Measurements from ENCODE around the gene TNIP2. TPM values are rescaled to one million over a fixed set of nuclear protein-coding genes. Genes with fewer than 3 reads are reported as not detected.

Gene TNIP2
- polyA plus RNA-seq, 2 donors, result 29.3 to 29.7 TPM

DNA sequence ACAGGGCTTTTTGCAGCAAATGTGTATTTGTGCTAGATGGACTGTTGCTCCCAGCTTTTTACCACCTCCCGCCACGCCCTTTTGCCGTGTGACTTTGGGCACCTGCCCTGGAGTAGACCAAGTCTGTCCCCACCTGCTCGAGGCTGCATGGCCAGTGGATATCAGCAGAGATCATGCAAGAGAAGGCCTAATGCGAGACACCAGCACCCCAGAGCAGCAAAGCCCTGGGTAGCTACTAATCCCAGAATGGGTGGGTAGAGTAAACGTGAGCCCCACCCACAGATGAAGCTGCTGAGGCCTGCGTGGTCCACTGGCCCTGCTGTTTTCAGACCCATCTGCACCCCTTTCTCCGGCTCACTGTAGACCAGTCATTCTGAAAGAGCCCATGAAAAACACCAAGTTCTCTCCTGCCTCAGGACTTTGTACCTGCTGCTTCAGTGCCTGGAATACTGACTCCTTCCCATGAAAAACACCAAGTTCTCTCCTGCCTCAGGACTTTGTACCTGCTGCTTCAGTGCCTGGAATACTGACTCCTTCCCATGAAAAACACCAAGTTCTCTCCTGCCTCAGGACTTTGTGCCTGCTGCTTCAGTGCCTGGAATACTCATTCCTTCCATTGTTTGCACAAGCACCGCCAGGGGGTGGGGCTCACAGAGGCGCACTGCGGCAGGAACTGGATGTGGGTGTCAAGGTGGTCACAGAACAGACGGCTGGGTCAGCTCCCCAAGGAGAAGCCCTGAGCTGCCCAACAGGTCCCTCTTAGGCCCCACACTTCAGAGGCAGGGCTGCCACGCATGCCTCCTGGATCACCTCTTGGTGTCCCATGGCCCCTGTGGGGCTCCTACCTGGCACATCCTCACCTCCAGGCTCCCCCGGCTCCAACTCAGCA is 5.1 kb upstream of the TNIP2 start:
- WGBS, 2 donors, result 49 to 60% methylated on average over 14 of the region's 14 CpGs
- Histone ChIP-seq H3K27ac (ENCODE audit: low read depth in 2 of 2, low read length in 1 of 2) (no peak overlapping the region), H3K4me1 (ENCODE audit: control insufficient read depth in 2 of 2, insufficient read depth in 2 of 2, low read length in 1 of 2) (peaks cover 3 to 6% of the 10 kb centered on the region in 2 donors)

DNA sequence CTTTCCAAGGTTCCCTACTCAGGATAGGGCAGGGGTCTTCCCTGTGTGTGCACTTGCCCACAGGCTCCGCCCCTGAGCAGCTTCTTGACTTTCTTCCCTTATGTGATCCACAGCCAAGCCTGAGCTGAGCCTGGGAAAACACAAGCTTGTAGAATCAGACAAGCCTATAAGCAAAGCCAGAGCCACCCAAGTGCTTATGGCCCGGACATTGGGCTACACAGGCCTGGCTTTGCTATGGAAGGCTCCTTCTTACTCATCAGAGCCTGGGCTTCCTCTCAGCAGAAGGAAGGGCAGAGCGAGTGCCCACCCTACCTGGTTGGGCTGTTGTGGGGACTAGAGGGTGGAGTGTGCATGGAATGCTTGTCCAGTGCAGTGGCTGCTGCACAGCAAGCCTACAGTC is 1.3 kb upstream of the TNIP2 start:
- peaks cover 3 to 16% of the 10 kb centered on the region in 2 donors for H3K4me1 ChIP-seq (ENCODE audit: control insufficient read depth in 2 of 2, insufficient read depth in 2 of 2, low read length in 1 of 2)
- no peaks in the 10 kb centered on the region for H3K9me3 ChIP-seq (ENCODE audit: control insufficient read depth in 2 of 2, insufficient read depth in 1 of 2, low read depth in 1 of 2, low read length in 1 of 2)
- no peak overlapping the region for H3K27ac ChIP-seq (ENCODE audit: low read depth in 2 of 2, low read length in 1 of 2)
- 92 to 93% methylated on average over 3 of the region's 3 CpGs for WGBS, 2 donors
- H3K4me3 ChIP-seq (ENCODE audit: low read depth in 1 of 2, low read length in 2 of 2), result no peak overlapping the region
- no peaks in the 10 kb centered on the region for H3K36me3 ChIP-seq (ENCODE audit: control insufficient read depth in 2 of 2, insufficient read depth in 2 of 2, low read length in 1 of 2)
- no peaks in the 10 kb centered on the region for H3K27me3 ChIP-seq (ENCODE audit: control insufficient read depth in 1 of 2, insufficient read depth in 2 of 2, low read length in 2 of 2)

More for the DNA sequence above, 5.1 kb upstream of the TNIP2 start:
- H3K4me3 ChIP-seq (ENCODE audit: low read depth in 1 of 2, low read length in 2 of 2), result no peak overlapping the region
- no peaks in the 10 kb centered on the region for H3K9me3 ChIP-seq (ENCODE audit: control insufficient read depth in 2 of 2, insufficient read depth in 1 of 2, low read depth in 1 of 2, low read length in 1 of 2)
- H3K36me3 ChIP-seq (ENCODE audit: control insufficient read depth in 2 of 2, insufficient read depth in 2 of 2, low read length in 1 of 2), result no peaks in the 10 kb centered on the region
- H3K27me3 ChIP-seq (ENCODE audit: control insufficient read depth in 1 of 2, insufficient read depth in 2 of 2, low read length in 2 of 2), result no peaks in the 10 kb centered on the region

DNA sequence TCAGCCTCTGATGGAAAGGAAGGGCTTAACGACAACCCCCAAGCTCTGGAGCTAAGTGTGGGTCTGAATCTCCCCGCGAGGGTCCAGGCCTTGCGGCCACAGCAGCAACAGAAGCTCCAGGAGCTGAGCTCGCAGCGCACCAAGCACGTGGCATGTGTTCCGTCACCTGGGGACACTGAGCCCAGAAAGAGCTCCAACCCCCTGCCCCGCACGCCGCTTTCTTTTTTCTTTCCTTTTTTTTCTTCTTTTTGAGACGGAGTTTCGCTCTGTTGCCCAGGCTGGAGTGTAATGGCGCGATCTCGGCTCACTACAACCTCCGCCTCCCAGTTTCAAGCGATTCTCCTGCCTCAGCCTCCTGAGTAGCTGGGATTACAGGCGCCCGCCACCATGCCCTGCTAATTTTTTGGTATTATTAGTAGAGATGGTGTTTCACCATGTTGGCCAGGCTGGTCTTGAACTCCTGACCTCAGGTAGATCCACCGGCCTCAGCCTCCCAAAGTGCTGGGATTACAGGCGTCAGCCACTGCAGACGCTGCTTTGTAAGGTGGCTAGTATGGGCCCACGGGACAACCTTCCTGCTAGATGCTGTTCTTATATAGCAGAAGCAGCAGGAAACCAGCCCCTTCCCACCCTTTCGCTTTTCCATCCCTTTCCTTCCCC is 685 bp upstream of the TNIP2 start:
- Histone ChIP-seq H3K36me3 (ENCODE audit: control insufficient read depth in 2 of 2, insufficient read depth in 2 of 2, low read length in 1 of 2) (peaks cover 0 to 2% of the 10 kb centered on the region in 2 donors), H3K4me1 (ENCODE audit: control insufficient read depth in 2 of 2, insufficient read depth in 2 of 2, low read length in 1 of 2) (peaks cover 3 to 16% of the 10 kb centered on the region in 2 donors), H3K27me3 (ENCODE audit: control insufficient read depth in 1 of 2, insufficient read depth in 2 of 2, low read length in 2 of 2) (no peaks in the 10 kb centered on the region), H3K9me3 (ENCODE audit: control insufficient read depth in 2 of 2, insufficient read depth in 1 of 2, low read depth in 1 of 2, low read length in 1 of 2) (no peaks in the 10 kb centered on the region), H3K4me3 (ENCODE audit: low read depth in 1 of 2, low read length in 2 of 2) (no peak overlapping the region), H3K27ac (ENCODE audit: low read depth in 2 of 2, low read length in 1 of 2) (peak overlapping the region; percentile 44 to 57)
- 65 to 70% methylated on average over 25 of the region's 25 CpGs for WGBS, 2 donors

DNA sequence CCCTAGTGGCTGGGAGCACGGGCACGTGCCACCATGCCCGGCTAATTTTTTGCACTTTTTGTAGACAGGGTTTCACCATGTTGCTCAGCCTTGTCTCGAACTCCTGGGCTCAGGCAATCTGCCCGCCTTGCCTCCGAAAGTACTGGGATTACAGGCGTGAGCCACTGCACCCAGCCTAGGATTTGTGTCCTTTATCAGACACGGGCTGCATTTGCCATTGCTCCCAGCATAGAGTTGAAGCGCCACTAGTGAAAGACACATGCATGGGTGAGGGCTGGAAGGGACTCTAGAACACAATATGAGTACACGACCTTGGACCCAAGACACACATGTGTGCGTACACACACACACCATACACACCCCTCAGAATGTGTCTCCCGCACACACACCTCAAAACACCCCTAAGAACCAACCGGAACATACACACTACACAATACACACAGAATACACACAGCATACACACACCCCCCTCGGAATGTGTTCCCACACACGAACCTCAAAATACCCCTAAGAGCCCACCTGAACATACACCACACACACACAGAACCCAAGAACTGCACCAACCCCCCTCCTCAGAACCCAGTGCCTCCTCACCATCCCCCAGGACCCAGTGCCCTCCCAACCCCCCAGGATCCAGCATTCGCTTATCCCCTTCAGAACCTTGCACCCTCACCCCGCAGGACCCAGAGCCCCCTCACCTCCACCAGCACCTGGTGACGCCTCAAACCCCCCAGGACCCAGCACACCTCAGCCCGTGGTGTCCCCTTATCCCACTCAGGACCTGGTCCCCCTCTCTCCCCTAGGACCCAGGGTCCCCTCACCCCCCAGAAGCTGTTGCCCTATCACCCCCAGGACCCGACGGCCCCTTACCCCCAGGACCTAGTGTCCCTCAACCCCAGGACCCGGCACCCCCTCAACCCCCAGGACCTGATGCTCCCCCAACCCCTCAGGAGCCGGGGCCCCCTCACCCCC is 1.0 kb downstream of the TNIP2 start:
- Histone ChIP-seq H3K9me3 (ENCODE audit: control insufficient read depth in 2 of 2, insufficient read depth in 1 of 2, low read depth in 1 of 2, low read length in 1 of 2) (no peaks in the 10 kb centered on the region), H3K27ac (ENCODE audit: low read depth in 2 of 2, low read length in 1 of 2) (peak overlapping the region; percentile 92 to 93), H3K36me3 (ENCODE audit: control insufficient read depth in 2 of 2, insufficient read depth in 2 of 2, low read length in 1 of 2) (peaks cover 0 to 6% of the 10 kb centered on the region in 2 donors), H3K4me3 (ENCODE audit: low read depth in 1 of 2, low read length in 2 of 2) (peak overlapping the region; percentile 61 to 86), H3K4me1 (ENCODE audit: control insufficient read depth in 2 of 2, insufficient read depth in 2 of 2, low read length in 1 of 2) (peaks cover 0 to 14% of the 10 kb centered on the region in 2 donors), H3K27me3 (ENCODE audit: control insufficient read depth in 1 of 2, insufficient read depth in 2 of 2, low read length in 2 of 2) (no peaks in the 10 kb centered on the region)
- 40 to 44% methylated on average over 23 of the region's 23 CpGs for WGBS, 2 donors

DNA sequence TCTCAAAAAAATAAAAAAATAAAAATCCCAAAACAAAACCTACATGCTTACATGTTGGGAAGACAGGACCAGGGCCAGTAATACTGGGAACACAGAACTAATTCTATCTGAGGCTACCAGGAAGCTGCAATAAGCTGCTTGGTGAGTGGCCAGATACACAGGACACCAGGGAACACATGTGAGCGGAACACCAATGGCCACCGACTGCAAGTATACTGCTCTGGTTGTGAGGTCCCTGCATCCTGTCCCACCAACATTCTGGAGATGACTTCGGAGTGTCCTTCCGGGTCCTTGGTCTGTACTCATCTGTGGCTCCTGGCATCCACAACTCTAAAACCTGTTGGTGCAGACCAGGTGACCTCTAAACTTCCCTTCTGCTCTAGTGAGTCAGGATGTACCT is 2.7 kb downstream of the TNIP2 start:
- peak overlapping the region in 1 of 2 donors; percentile 59 for H3K27ac ChIP-seq (ENCODE audit: low read depth in 2 of 2, low read length in 1 of 2)
- peaks cover 0 to 14% of the 10 kb centered on the region in 2 donors for H3K4me1 ChIP-seq (ENCODE audit: control insufficient read depth in 2 of 2, insufficient read depth in 2 of 2, low read length in 1 of 2)
- no peak overlapping the region for H3K4me3 ChIP-seq (ENCODE audit: low read depth in 1 of 2, low read length in 2 of 2)
- H3K36me3 ChIP-seq (ENCODE audit: control insufficient read depth in 2 of 2, insufficient read depth in 2 of 2, low read length in 1 of 2), result peaks cover 0 to 6% of the 10 kb centered on the region in 2 donors
- no peaks in the 10 kb centered on the region for H3K27me3 ChIP-seq (ENCODE audit: control insufficient read depth in 1 of 2, insufficient read depth in 2 of 2, low read length in 2 of 2)
- WGBS, 2 donors, result 83 to 89% methylated on average over 4 of the region's 4 CpGs
- no peaks in the 10 kb centered on the region for H3K9me3 ChIP-seq (ENCODE audit: control insufficient read depth in 2 of 2, insufficient read depth in 1 of 2, low read depth in 1 of 2, low read length in 1 of 2)

DNA sequence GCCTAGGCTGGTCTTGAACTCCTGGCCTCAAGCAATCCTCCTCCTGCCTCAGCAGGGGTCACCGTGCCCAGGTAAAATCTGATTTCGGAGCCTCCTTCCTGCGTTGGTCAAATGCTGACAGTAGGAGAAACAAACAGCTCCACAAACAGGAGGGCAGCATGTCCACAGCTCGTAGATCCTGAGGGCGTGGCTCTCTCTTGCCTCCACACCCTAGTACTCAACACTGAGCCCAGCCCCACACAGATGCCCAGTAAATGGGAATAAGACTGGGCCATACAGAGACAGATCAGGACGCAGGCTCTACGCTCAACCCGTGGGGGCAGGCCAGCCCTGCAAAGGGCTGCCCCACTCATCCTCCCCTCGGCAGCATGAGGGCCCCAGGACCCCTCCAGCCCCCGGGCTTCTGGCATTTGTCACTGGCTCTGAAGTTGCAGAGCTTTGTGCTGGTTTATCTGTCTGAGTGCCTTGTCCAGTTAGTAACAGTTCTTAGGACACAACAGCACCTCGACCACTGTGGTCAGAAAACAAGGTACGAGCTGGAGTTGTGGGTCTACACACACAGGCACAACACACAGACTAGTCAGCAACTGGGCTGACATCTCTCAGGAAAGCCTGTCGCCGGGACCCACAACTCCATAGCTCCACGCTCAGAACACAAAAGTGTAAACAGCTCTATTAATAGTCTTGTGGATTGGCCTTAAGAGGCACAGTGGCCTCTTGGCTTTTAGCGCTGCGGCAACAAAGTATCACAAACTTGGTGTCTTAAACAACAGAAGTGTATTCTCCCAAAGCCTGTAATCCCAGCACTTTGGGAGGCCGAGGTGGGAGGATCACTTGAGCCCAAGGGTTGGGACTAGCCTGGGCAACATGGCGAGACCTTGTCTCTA is 5.2 kb downstream of the TNIP2 start:
- H3K4me3 ChIP-seq (ENCODE audit: low read depth in 1 of 2, low read length in 2 of 2), result no peak overlapping the region
- H3K9me3 ChIP-seq (ENCODE audit: control insufficient read depth in 2 of 2, insufficient read depth in 1 of 2, low read depth in 1 of 2, low read length in 1 of 2), result no peaks in the 10 kb centered on the region
- H3K36me3 ChIP-seq (ENCODE audit: control insufficient read depth in 2 of 2, insufficient read depth in 2 of 2, low read length in 1 of 2), result peaks cover 5 to 20% of the 10 kb centered on the region in 2 donors
- peaks cover 7 to 25% of the 10 kb centered on the region in 2 donors for H3K4me1 ChIP-seq (ENCODE audit: control insufficient read depth in 2 of 2, insufficient read depth in 2 of 2, low read length in 1 of 2)
- no peaks in the 10 kb centered on the region for H3K27me3 ChIP-seq (ENCODE audit: control insufficient read depth in 1 of 2, insufficient read depth in 2 of 2, low read length in 2 of 2)
- 79 to 82% methylated on average over 19 of the region's 19 CpGs for WGBS, 2 donors
- H3K27ac ChIP-seq (ENCODE audit: low read depth in 2 of 2, low read length in 1 of 2), result no peak overlapping the region

DNA sequence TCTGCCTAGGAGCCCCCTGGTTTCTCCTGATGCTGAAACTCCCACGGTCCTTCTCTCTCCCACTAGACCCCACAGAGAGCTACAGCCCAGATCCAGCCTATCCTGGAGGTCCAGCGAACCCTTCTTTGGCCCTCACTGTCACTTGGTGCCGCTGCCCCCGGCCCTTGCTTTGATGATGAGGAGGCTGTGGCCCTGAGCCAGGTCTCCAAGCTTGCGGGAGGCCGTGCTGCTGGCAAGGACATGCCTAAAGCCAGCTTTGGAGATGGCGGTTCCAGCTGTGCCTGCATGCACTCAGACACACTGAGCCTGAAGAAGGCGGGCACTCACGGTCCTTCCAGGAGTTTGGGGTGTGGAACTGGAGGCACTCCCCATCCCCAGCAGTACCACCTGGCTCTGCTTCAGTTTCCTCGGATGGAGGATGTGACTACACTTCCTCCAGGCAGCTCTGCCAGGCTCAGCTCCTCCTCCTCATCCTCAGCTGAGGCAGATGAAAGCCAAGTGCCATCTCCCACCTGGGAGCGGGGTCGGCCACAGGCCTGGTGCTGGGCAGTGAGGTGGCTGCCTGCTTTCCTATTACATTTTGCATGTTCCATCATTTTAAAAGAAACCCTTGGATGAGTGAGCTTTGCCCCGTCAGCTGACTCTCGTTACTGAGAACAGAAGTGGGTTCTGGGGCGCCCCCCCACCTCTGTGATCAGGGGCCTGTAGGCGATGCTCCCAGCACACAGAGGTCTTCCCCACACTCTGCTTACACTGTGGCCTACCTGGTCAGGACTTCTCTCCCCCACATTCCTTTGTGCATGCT is 9.0 kb downstream of the TNIP2 start:
- Histone ChIP-seq H3K27me3 (ENCODE audit: control insufficient read depth in 1 of 2, insufficient read depth in 2 of 2, low read length in 2 of 2) (no peaks in the 10 kb centered on the region), H3K27ac (ENCODE audit: low read depth in 2 of 2, low read length in 1 of 2) (peak overlapping the region; percentile 73 to 86), H3K9me3 (ENCODE audit: control insufficient read depth in 2 of 2, insufficient read depth in 1 of 2, low read depth in 1 of 2, low read length in 1 of 2) (no peaks in the 10 kb centered on the region), H3K4me1 (ENCODE audit: control insufficient read depth in 2 of 2, insufficient read depth in 2 of 2, low read length in 1 of 2) (peaks cover 13 to 32% of the 10 kb centered on the region in 2 donors), H3K36me3 (ENCODE audit: control insufficient read depth in 2 of 2, insufficient read depth in 2 of 2, low read length in 1 of 2) (peaks cover 19 to 42% of the 10 kb centered on the region in 2 donors), H3K4me3 (ENCODE audit: low read depth in 1 of 2, low read length in 2 of 2) (no peak overlapping the region)
- 72 to 74% methylated on average over 16 of the region's 16 CpGs for WGBS, 2 donors

Measured in esophagus (tissue), 2 donors.